SK-N-SH treated with all-trans-retinoic acid at 6 μM for 48 hours (cell line): Measurements from ENCODE around the gene LPGAT1.

Experiments
- ATAC-seq: fragments of 200-7000 bp; cut with Tn5 transposase; 3 replicates; pipeline ENCODE4 v1.9.1; 2020; ENCODE audit warnings: mild to moderate bottlenecking, moderate library complexity
- ARNTL ChIP-seq: fragments of 450-650 bp; formaldehyde crosslinking; IDR thresholded peaks from 2 replicates; pipeline ENCODE4 v1.5.0; 2020; ENCODE audit warnings: low read depth, mild to moderate bottlenecking, moderate library complexity, borderline replicate concordance
- BACH2 ChIP-seq: fragments of 250-450 bp; sonication (Bioruptor Pico); IDR thresholded peaks from 2 replicates; pipeline ENCODE4 v1.9.0; 2021; ENCODE audit warnings: mild to moderate bottlenecking, borderline replicate concordance
- CREB5 ChIP-seq: fragments of 250-450 bp; sonication (Bioruptor Pico); IDR thresholded peaks from 2 replicates; pipeline ENCODE4 v1.5.1; 2020; ENCODE audit warnings: low read depth, mild to moderate bottlenecking, moderate library complexity
- CSDC2 ChIP-seq: fragments of 250-450 bp; sonication (Bioruptor Pico); IDR thresholded peaks from 2 replicates; pipeline ENCODE4 v1.5.0; 2020; ENCODE audit warnings: mild to moderate bottlenecking, moderate library complexity
- CSRNP3 ChIP-seq: fragments of 250-450 bp; sonication (Bioruptor Pico); IDR thresholded peaks from 2 replicates; pipeline ENCODE4 v1.5.1; 2021; ENCODE audit warnings: mild to moderate bottlenecking, moderate library complexity
- ESRRG ChIP-seq: fragments of 250-450 bp; sonication (Bioruptor Pico); IDR thresholded peaks from 2 replicates; pipeline ENCODE4 v1.6.1; 2021; ENCODE audit warnings: mild to moderate bottlenecking
- GLIS3 ChIP-seq: fragments of 250-450 bp; sonication (Bioruptor Pico); IDR thresholded peaks from 2 replicates; pipeline ENCODE4 v1.5.0; 2020; ENCODE audit warnings: mild to moderate bottlenecking, moderate library complexity
- ISL1 ChIP-seq: fragments of 250-450 bp; sonication (Bioruptor Pico); IDR thresholded peaks from 2 replicates; pipeline ENCODE4 v2.1.2; 2022; ENCODE audit warnings: mild to moderate bottlenecking, moderate library complexity
- OSR1 ChIP-seq: fragments of 250-450 bp; sonication (Bioruptor Pico); IDR thresholded peaks from 2 replicates; pipeline ENCODE4 v1.8.0; 2022; ENCODE audit warnings: moderate library complexity, mild to moderate bottlenecking, inconsistent platforms
- PATZ1 ChIP-seq: fragments of 250-450 bp; sonication (Bioruptor Pico); IDR thresholded peaks from 2 replicates; pipeline ENCODE4 v1.8.0; 2020; ENCODE audit warnings: mild to moderate bottlenecking, moderate library complexity, borderline replicate concordance
- POU6F1 ChIP-seq: fragments of 250-450 bp; sonication (Bioruptor Pico); IDR thresholded peaks from 2 replicates; pipeline ENCODE4 v1.8.0; 2021; ENCODE audit warnings: low read depth, mild to moderate bottlenecking, moderate library complexity, borderline replicate concordance
- PPARA ChIP-seq: fragments of 250-450 bp; sonication (Bioruptor Pico); IDR thresholded peaks from 2 replicates; pipeline ENCODE4 v1.5.0; 2020; ENCODE audit warnings: mild to moderate bottlenecking, borderline replicate concordance
- RARB ChIP-seq: fragments of 250-450 bp; sonication (Bioruptor Pico); IDR thresholded peaks from 2 replicates; pipeline ENCODE4 v1.8.0; 2021; ENCODE audit warnings: mild to moderate bottlenecking, moderate library complexity
- SNAI2 ChIP-seq: fragments of 250-450 bp; sonication (Bioruptor Pico); IDR thresholded peaks from 2 replicates; pipeline ENCODE4 v1.5.0; 2020; ENCODE audit warnings: mild to moderate bottlenecking, moderate library complexity
- TOX ChIP-seq: fragments of 250-450 bp; sonication (Bioruptor Pico); IDR thresholded peaks from 2 replicates; pipeline ENCODE4 v1.8.0; 2021; ENCODE audit warnings: mild to moderate bottlenecking, moderate library complexity, borderline replicate concordance
- TSHZ2 ChIP-seq: fragments of 250-450 bp; sonication (Bioruptor Pico); IDR thresholded peaks from 2 replicates; pipeline ENCODE4 v1.5.0; 2020; ENCODE audit warnings: mild to moderate bottlenecking, moderate library complexity
- ZC3H10 ChIP-seq: fragments of 250-450 bp; sonication (Bioruptor Pico); IDR thresholded peaks from 2 replicates; pipeline ENCODE4 v1.5.1; 2021; ENCODE audit warnings: mild to moderate bottlenecking, moderate library complexity
- ZFP30 ChIP-seq: fragments of 450-650 bp; formaldehyde crosslinking; IDR thresholded peaks from 2 replicates; pipeline ENCODE4 v1.5.0; 2022; ENCODE audit warnings: mild to moderate bottlenecking, moderate library complexity
- ZNF565 ChIP-seq: fragments of 450-650 bp; formaldehyde crosslinking; conservative IDR thresholded peaks from 2 replicates; pipeline ENCODE4 v1.5.0; 2020; ENCODE audit warnings: low read depth, mild to moderate bottlenecking, moderate library complexity
- ZNF70 ChIP-seq: fragments of 450-650 bp; formaldehyde crosslinking; IDR thresholded peaks from 2 replicates; pipeline ENCODE4 v1.5.0; 2020; ENCODE audit warnings: mild to moderate bottlenecking, moderate library complexity
- ZNF8 ChIP-seq: fragments of 450-650 bp; formaldehyde crosslinking; IDR thresholded peaks from 2 replicates; pipeline ENCODE4 v1.5.0; 2020; ENCODE audit warnings: mild to moderate bottlenecking, moderate library complexity

LPGAT1 gene

GRCh38 chr1:211859405-211859804 lies 28.8 kb upstream of the LPGAT1 start:
- TF ChIP-seq ESRRG (CRISPR knock-in tag) (no peak), ZFP30 (no peak), ZNF565 (CRISPR knock-in tag) (no peak), PPARA (no peak), CSRNP3 (CRISPR knock-in tag) (no peak), RARB (CRISPR knock-in tag) (no peak), ZNF8 (CRISPR knock-in tag) (no peak), ISL1 (no peak), TOX (CRISPR knock-in tag) (no peak)
- no peak for ATAC-seq

- TF ChIP-seq TSHZ2 (no peak), ARNTL (CRISPR knock-in tag) (no peak), SNAI2 (no peak), BACH2 (no peak), POU6F1 (no peak), CREB5 (CRISPR knock-in tag) (no peak), CSDC2 (CRISPR knock-in tag) (no peak), GLIS3 (CRISPR knock-in tag) (no peak), RARB (CRISPR knock-in tag) (no peak), ZNF8 (CRISPR knock-in tag) (no peak), ESRRG (CRISPR knock-in tag) (no peak), OSR1 (no peak)
- ATAC-seq: no peak
Measured at GRCh38 chr1:211851174-211851573, 20.6 kb upstream of the LPGAT1 start.

- no peak for TF ChIP-seq ISL1
- no peak for TF ChIP-seq RARB (CRISPR knock-in tag)
- TF ChIP-seq ZNF565 (CRISPR knock-in tag): no peak
- no peak for ATAC-seq
Measured at GRCh38 chr1:211843507-211844298, 13.1 kb upstream of the LPGAT1 start.

GRCh38 chr1:211843018-211843417 lies 12.5 kb upstream of the LPGAT1 start:
- ATAC-seq: no peak; the same call in 2 of the 3 replicates
- TF ChIP-seq ZNF8 (CRISPR knock-in tag) (no peak), ZNF70 (no peak), BACH2 (no peak), CSDC2 (CRISPR knock-in tag) (no peak), ZC3H10 (CRISPR knock-in tag) (no peak), PATZ1 (no peak), TSHZ2 (no peak), POU6F1 (no peak), OSR1 (no peak)
